Osteocyte (in vitro differentiated cells): ENCODE measurements around the gene COQ8B. TPM values are rescaled to one million over a fixed set of nuclear protein-coding genes. Genes with fewer than 3 reads are reported as not detected.

ENCODE experiments used
- DNase-seq: peaks from one replicate; pipeline ENCODE4 v3.0.0; 2021; ENCODE audit warnings: mixed read lengths; ENCODE audit not compliant: unreplicated experiment; ENCODE audit errors: extremely low spot score
- H3K27ac Mint-ChIP-seq: one replicate; pipeline ENCODE4 v1.8.0; 2021; ENCODE audit warnings: mild to moderate bottlenecking, mixed read lengths; ENCODE audit not compliant: unreplicated experiment
- H3K27me3 Mint-ChIP-seq: one replicate; pipeline ENCODE4 v1.8.0; 2021; ENCODE audit warnings: mixed read lengths; ENCODE audit not compliant: unreplicated experiment
- H3K36me3 Mint-ChIP-seq: one replicate; pipeline ENCODE4 v1.8.0; 2021; ENCODE audit warnings: mixed read lengths; ENCODE audit not compliant: unreplicated experiment
- H3K4me1 Mint-ChIP-seq: one replicate; pipeline ENCODE4 v1.8.0; 2021; ENCODE audit warnings: mixed read lengths; ENCODE audit not compliant: unreplicated experiment
- H3K4me3 Mint-ChIP-seq: one replicate; pipeline ENCODE4 v1.8.0; 2021; ENCODE audit warnings: mild to moderate bottlenecking, moderate library complexity, mixed read lengths; ENCODE audit not compliant: unreplicated experiment
- H3K9me3 Mint-ChIP-seq: one replicate; pipeline ENCODE4 v1.8.0; 2021; ENCODE audit warnings: mixed read lengths; ENCODE audit not compliant: unreplicated experiment
- total RNA-seq: library from RNA; stranded (reverse); gene quantifications from 2 replicates; pipeline ENCODE4 v1.2.1, GENCODE V29; 2021
- TF ChIP-seq, protein P1 (sequence below): fragments of 200-600 bp; sonication (generic); IDR thresholded peaks from 2 replicates; pipeline ENCODE4 v1.5.0; 2021; ENCODE audit warnings: antibody characterized with exemption, mild to moderate bottlenecking, moderate library complexity

The COQ8B gene
- total RNA-seq, 1 donor from 2014 or later = 42.0 TPM

- Mint-ChIP-seq H3K4me3 (no peak overlapping the region), H3K9me3 (no peaks in the 10 kb centered on the region), H3K27me3 (no peaks in the 10 kb centered on the region), H3K27ac (peak overlapping the region; percentile 74), H3K4me1 (peaks cover 44% of the 10 kb centered on the region), H3K36me3 (peaks cover 17% of the 10 kb centered on the region)
- TF ChIP-seq, protein P1, sequence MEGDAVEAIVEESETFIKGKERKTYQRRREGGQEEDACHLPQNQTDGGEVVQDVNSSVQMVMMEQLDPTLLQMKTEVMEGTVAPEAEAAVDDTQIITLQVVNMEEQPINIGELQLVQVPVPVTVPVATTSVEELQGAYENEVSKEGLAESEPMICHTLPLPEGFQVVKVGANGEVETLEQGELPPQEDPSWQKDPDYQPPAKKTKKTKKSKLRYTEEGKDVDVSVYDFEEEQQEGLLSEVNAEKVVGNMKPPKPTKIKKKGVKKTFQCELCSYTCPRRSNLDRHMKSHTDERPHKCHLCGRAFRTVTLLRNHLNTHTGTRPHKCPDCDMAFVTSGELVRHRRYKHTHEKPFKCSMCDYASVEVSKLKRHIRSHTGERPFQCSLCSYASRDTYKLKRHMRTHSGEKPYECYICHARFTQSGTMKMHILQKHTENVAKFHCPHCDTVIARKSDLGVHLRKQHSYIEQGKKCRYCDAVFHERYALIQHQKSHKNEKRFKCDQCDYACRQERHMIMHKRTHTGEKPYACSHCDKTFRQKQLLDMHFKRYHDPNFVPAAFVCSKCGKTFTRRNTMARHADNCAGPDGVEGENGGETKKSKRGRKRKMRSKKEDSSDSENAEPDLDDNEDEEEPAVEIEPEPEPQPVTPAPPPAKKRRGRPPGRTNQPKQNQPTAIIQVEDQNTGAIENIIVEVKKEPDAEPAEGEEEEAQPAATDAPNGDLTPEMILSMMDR = no peak
- DNase-seq = no peak
These were observed 4.4 kb upstream of the COQ8B start for GRCh38 chr19:40721140-40721486.

DNA sequence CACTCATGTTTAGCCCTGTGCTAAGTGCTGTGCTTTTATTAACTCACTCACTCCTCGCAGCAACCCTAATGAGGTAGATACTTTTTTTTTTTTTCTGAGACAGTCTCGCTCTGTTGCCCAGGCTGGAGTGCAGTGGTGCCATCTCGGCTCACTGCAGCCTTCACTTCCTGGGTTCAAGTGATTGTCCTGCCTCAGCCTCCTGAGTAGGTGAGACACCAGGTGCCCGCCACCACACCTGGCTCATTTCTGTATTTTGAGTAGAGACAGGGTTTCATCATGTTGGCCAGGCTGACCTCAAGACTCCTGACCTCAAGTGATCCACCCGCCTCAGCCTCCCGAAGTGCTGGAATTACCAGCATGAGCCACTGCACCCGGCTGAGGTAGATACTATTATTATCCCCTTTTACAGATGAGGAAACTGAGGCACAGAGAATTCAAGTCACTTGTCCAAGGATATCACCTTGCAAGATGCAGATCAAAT is 2.8 kb upstream of the COQ8B start:
- H3K36me3 Mint-ChIP-seq = peaks cover 15% of the 10 kb centered on the region
- H3K27me3 Mint-ChIP-seq = no peaks in the 10 kb centered on the region
- peaks cover 60% of the 10 kb centered on the region for H3K4me1 Mint-ChIP-seq
- peak overlapping the region; percentile 90 for H3K4me3 Mint-ChIP-seq
- H3K27ac Mint-ChIP-seq = peak overlapping the region; percentile 98
- TF ChIP-seq, protein P1 = no peak
- H3K9me3 Mint-ChIP-seq = no peaks in the 10 kb centered on the region
- no peak for DNase-seq

- no peak for DNase-seq
- TF ChIP-seq, protein P1 = no peak
- Mint-ChIP-seq H3K4me3 (peak overlapping the region; percentile 90), H3K4me1 (peaks cover 62% of the 10 kb centered on the region), H3K27ac (peak overlapping the region; percentile 98), H3K36me3 (peaks cover 14% of the 10 kb centered on the region), H3K9me3 (no peaks in the 10 kb centered on the region), H3K27me3 (no peaks in the 10 kb centered on the region)
These were observed 2.2 kb upstream of the COQ8B start for GRCh38 chr19:40718774-40719391.

DNA sequence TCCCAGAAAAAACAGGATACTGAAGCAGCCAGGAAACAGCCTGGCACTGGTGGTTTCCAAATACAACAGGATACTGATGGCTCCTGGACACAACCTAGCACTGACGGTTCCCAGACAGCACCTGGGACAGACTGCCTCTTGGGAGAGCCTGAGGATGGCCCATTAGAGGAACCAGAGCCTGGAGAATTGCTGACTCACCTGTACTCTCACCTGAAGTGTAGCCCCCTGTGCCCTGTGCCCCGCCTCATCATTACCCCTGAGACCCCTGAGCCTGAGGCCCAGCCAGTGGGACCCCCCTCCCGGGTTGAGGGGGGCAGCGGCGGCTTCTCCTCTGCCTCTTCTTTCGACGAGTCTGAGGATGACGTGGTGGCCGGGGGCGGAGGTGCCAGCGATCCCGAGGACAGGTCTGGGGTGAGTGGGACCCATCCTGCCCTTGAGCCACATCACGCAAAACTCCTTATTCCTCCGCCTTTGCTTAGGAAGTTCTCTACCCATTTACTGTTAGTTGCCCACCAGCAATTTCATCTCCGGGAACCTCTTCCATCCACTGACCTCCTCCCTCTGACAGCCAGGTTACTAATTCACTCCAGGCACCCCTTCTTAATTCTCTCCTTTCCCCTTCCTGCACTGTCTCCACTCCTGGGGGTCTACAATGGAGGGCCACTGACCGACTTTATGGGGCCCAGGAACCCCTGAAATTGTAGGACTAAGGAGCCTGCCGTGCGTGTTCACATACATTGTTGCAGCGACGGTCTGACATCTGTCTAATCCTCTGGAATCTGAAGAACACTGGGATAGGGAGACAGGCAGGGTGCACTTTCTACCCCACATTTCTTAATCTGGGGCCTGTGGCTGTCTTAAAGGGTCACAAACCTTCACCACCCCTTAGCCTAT is 1.4 kb upstream of the COQ8B start:
- peak overlapping the region; percentile 90 for H3K4me3 Mint-ChIP-seq
- DNase-seq = no peak
- H3K4me1 Mint-ChIP-seq = peaks cover 62% of the 10 kb centered on the region
- TF ChIP-seq, protein P1 = no peak
- H3K9me3 Mint-ChIP-seq = no peaks in the 10 kb centered on the region
- no peaks in the 10 kb centered on the region for H3K27me3 Mint-ChIP-seq
- peaks cover 7% of the 10 kb centered on the region for H3K36me3 Mint-ChIP-seq
- H3K27ac Mint-ChIP-seq = peak overlapping the region; percentile 98

- peak overlapping the region; percentile 90 for H3K4me3 Mint-ChIP-seq
- peaks cover 62% of the 10 kb centered on the region for H3K4me1 Mint-ChIP-seq
- H3K27ac Mint-ChIP-seq = peak overlapping the region; percentile 98
- no peak for DNase-seq
- no peaks in the 10 kb centered on the region for H3K27me3 Mint-ChIP-seq
- no peaks in the 10 kb centered on the region for H3K9me3 Mint-ChIP-seq
- TF ChIP-seq, protein P1 = no peak
- H3K36me3 Mint-ChIP-seq = peaks cover 10% of the 10 kb centered on the region
These were observed 716 bp upstream of the COQ8B start for GRCh38 chr19:40717325-40717879.
